ENCODE results near the gene PARP9. TPM values are rescaled to one million over a fixed set of nuclear protein-coding genes. Genes with fewer than 3 reads are reported as not detected.
"Not testable (repeated sequence)": the region's sequence is repeated elsewhere in the genome, so short reads cannot be mapped to it uniquely, and the experiment has no call there.

Gene PARP9
- total RNA-seq, 1 experiment from 2014 or later, result 1.8 TPM

GRCh38 chr3:122510878-122511535 lies 53.1 kb downstream of the PARP9 start (continued):
- TF ChIP-seq TCF7 (CRISPR knock-in tag; IDR thresholded peaks at IDR 0.05; ENCODE audit: low read depth) (no peak), FOXP4 (CRISPR knock-in tag; IDR thresholded peaks at IDR 0.05) (no peak), CTCF (IDR thresholded peaks at IDR 0.05) (no peak), ZSCAN18 (CRISPR knock-in tag; IDR thresholded peaks at IDR 0.05) (no peak), ATF3 (CRISPR knock-in tag; conservative IDR thresholded peaks at IDR 0.05) (no peak), ZBTB21 (CRISPR knock-in tag; IDR thresholded peaks at IDR 0.05; ENCODE audit: borderline replicate concordance) (no peak), ZNF138 (CRISPR knock-in tag; conservative IDR thresholded peaks at IDR 0.05) (no peak)

- H3K9me3 Mint-ChIP-seq; CTCF ChIA-PET; H3K36me3 Mint-ChIP-seq; H3K27me3 Mint-ChIP-seq (ENCODE audit: low read depth); H3K27ac Mint-ChIP-seq; DNase-seq (ENCODE audit: low spot score); ATAC-seq; H3K4me3 Mint-ChIP-seq: not testable (repeated sequence)
- peaks cover 61% of the 10 kb centered on the region for H3K4me1 Mint-ChIP-seq
- POLR2A ChIA-PET, result interaction anchor here (0.7 kb wide), 1 partner anchor 772 kb away, joined by 3 read pairs; no protein-coding TSS in a partner anchor
Measured at GRCh38 chr3:122508944-122509343, 55.2 kb downstream of the PARP9 start.

GRCh38 chr3:122508135-122508914 lies 55.8 kb downstream of the PARP9 start:
- H3K4me3 Mint-ChIP-seq, result no peak overlapping the region
- peak overlapping the region; percentile 73; the same call in 1 of the 2 replicates for H3K27ac Mint-ChIP-seq
- POLR2A ChIA-PET, result interaction anchor here (0.7 kb wide), 1 partner anchor 773 kb away, joined by 3 read pairs; no protein-coding TSS in a partner anchor
- ATAC-seq (no peak), DNase-seq (ENCODE audit: low spot score) (no peak)
- no peaks in the 10 kb centered on the region for H3K27me3 Mint-ChIP-seq (ENCODE audit: low read depth)
- CTCF ChIA-PET, result no interaction called here
- H3K9me3 Mint-ChIP-seq, result peaks cover 5% of the 10 kb centered on the region
- no peaks in the 10 kb centered on the region for H3K36me3 Mint-ChIP-seq
- TF ChIP-seq NR1H2 (CRISPR knock-in tag; IDR thresholded peaks at IDR 0.05), result no peak
- no peak for TF ChIP-seq ZNF263 (CRISPR knock-in tag; IDR thresholded peaks at IDR 0.05; ENCODE audit: low read depth)
- no peak for TF ChIP-seq E2F5 (CRISPR knock-in tag; IDR thresholded peaks at IDR 0.05)
- no peak for TF ChIP-seq GTF2I (CRISPR knock-in tag; conservative IDR thresholded peaks at IDR 0.05)
- no peak for TF ChIP-seq FOXP1 (CRISPR knock-in tag; IDR thresholded peaks at IDR 0.05; ENCODE audit: borderline replicate concordance)
- TF ChIP-seq CREB1 (CRISPR knock-in tag; IDR thresholded peaks at IDR 0.05), result no peak
- TF ChIP-seq JAZF1 (CRISPR knock-in tag; IDR thresholded peaks at IDR 0.05), result no peak
- no peak for TF ChIP-seq MXD4 (CRISPR knock-in tag; IDR thresholded peaks at IDR 0.05; ENCODE audit: borderline replicate concordance)
- no peak for TF ChIP-seq FOXJ3 (CRISPR knock-in tag; IDR thresholded peaks at IDR 0.05; ENCODE audit: borderline replicate concordance)
- TF ChIP-seq GABPB1 (CRISPR knock-in tag; IDR thresholded peaks at IDR 0.05), result no peak
- no peak for TF ChIP-seq EMX1 (CRISPR knock-in tag; IDR thresholded peaks at IDR 0.05)
- TF ChIP-seq ATF6 (CRISPR knock-in tag; IDR thresholded peaks at IDR 0.05), result no peak
- TF ChIP-seq ESRRA (CRISPR knock-in tag; IDR thresholded peaks at IDR 0.05; ENCODE audit: borderline replicate concordance), result no peak
- TF ChIP-seq KAT7 (CRISPR knock-in tag; IDR thresholded peaks at IDR 0.05; ENCODE audit: borderline replicate concordance), result no peak
- no peak for TF ChIP-seq ERG (CRISPR knock-in tag; IDR thresholded peaks at IDR 0.05)
- peaks cover 57% of the 10 kb centered on the region for H3K4me1 Mint-ChIP-seq

Measured in WTC11 (cell line).